ENCODE measurements around the gene MARVELD1. TPM values are rescaled to one million over a fixed set of nuclear protein-coding genes. Genes with fewer than 3 reads are reported as not detected.
A peak's percentile ranks its signal among the peaks of the same experiment; 100 is the strongest.
"Not testable (repeated sequence)": the region's sequence is repeated elsewhere in the genome, so short reads cannot be mapped to it uniquely, and the experiment has no call there.

Gene MARVELD1
- total RNA-seq, 2 experiments from 2014 or later, result 2.6 to 3.3 TPM

GRCh38 chr10:97684866-97685394 lies 28.6 kb upstream of the MARVELD1 start:
- DNase-seq, result no peak
- Mint-ChIP-seq H3K36me3 (no peaks in the 10 kb centered on the region), H3K27ac (no peak overlapping the region), H3K27me3 (peaks cover 4% of the 10 kb centered on the region), H3K4me1 (peaks cover 14% of the 10 kb centered on the region), H3K4me3 (no peak overlapping the region), H3K9me3 (no peaks in the 10 kb centered on the region)
- POLR2A ChIA-PET, result interaction anchor here (1.8 kb wide), 1 partner anchor 52 kb away, joined by 4 read pairs; the partner anchor contains the start of gene ZFYVE27
- ATAC-seq (ENCODE audit: low read depth), result no peak

GRCh38 chr10:97685395-97685958 lies 28.1 kb upstream of the MARVELD1 start:
- Mint-ChIP-seq H3K27me3 (peaks cover 4% of the 10 kb centered on the region), H3K4me3 (no peak overlapping the region), H3K27ac (no peak overlapping the region), H3K36me3 (no peaks in the 10 kb centered on the region), H3K4me1 (peaks cover 14% of the 10 kb centered on the region), H3K9me3 (no peaks in the 10 kb centered on the region)
- POLR2A ChIA-PET, result interaction anchor here (1.8 to 2.2 kb wide), 2 partner anchors 49 to 51 kb away, joined by 4 to 9 read pairs; partner anchors contain the start of gene ZFYVE27
- no peak for ATAC-seq (ENCODE audit: low read depth)
- DNase-seq, result no peak

GRCh38 chr10:97686301-97686961 lies 27.1 kb upstream of the MARVELD1 start:
- Mint-ChIP-seq H3K9me3 (no peaks in the 10 kb centered on the region), H3K4me1 (peaks cover 14% of the 10 kb centered on the region), H3K36me3 (no peaks in the 10 kb centered on the region), H3K4me3 (peak overlapping the region; percentile 87), H3K27ac (peak overlapping the region; percentile 63), H3K27me3 (peaks cover 7% of the 10 kb centered on the region)
- POLR2A ChIA-PET, result interaction anchor here (0.6 to 2.9 kb wide), 12 partner anchors 8 to 853 kb away, joined by 3 to 12 read pairs (median 4); partner anchors contain the start of genes R3HCC1L and ZFYVE27
- no peak for ATAC-seq (ENCODE audit: low read depth)
- DNase-seq, result no peak

- H3K27me3 Mint-ChIP-seq, result peaks cover 8% of the 10 kb centered on the region
- peak; percentile 97 for DNase-seq
- ATAC-seq (ENCODE audit: low read depth), result peak; percentile 96
- peaks cover 14% of the 10 kb centered on the region for H3K4me1 Mint-ChIP-seq
- H3K9me3 Mint-ChIP-seq, result no peaks in the 10 kb centered on the region
- peak within 1 kb of the TSS; percentile 87 for H3K4me3 Mint-ChIP-seq
- POLR2A ChIA-PET, result interaction anchor here (0.6 to 2.9 kb wide), 13 partner anchors 9 to 854 kb away, joined by 3 to 12 read pairs (median 4); partner anchors contain the start of genes R3HCC1L and ZFYVE27
- peak within 1 kb of the TSS; percentile 63 for H3K27ac Mint-ChIP-seq
- no peaks in the 10 kb centered on the region for H3K36me3 Mint-ChIP-seq
Observed at GRCh38 chr10:97686962-97687784, 26.4 kb upstream of the MARVELD1 start, which contains the start of gene AVPI1. AVPI1 (minus strand) TSS chr10:97687241; CDS start chr10:97679905, 7,336 bp downstream.

- POLR2A ChIA-PET, result interaction anchor here (0.6 to 2.9 kb wide), 8 partner anchors 11 to 855 kb away, joined by 3 to 12 read pairs (median 5); partner anchors contain the start of genes R3HCC1L and ZFYVE27
- H3K36me3 Mint-ChIP-seq, result no peaks in the 10 kb centered on the region
- peaks cover 14% of the 10 kb centered on the region for H3K4me1 Mint-ChIP-seq
- DNase-seq, result no peak
- H3K27ac Mint-ChIP-seq, result peak overlapping the region; percentile 17
- ATAC-seq (ENCODE audit: low read depth), result no peak
- peak overlapping the region; percentile 72 for H3K4me3 Mint-ChIP-seq
- no peaks in the 10 kb centered on the region for H3K9me3 Mint-ChIP-seq
- H3K27me3 Mint-ChIP-seq, result peaks cover 11% of the 10 kb centered on the region
Observed at GRCh38 chr10:97687785-97688781, 25.4 kb upstream of the MARVELD1 start.

- Mint-ChIP-seq H3K4me3 (no peak overlapping the region), H3K27ac (no peak overlapping the region), H3K9me3 (no peaks in the 10 kb centered on the region), H3K36me3 (no peaks in the 10 kb centered on the region), H3K27me3 (peaks cover 11% of the 10 kb centered on the region), H3K4me1 (peaks cover 14% of the 10 kb centered on the region)
- DNase-seq (no peak), ATAC-seq (ENCODE audit: low read depth) (no peak)
- POLR2A ChIA-PET, result no interaction called here
Observed at GRCh38 chr10:97689559-97690020, 23.9 kb upstream of the MARVELD1 start.

GRCh38 chr10:97690133-97690532 lies 23.4 kb upstream of the MARVELD1 start:
- Mint-ChIP-seq H3K27me3 (peaks cover 11% of the 10 kb centered on the region), H3K27ac (no peak overlapping the region), H3K4me3 (no peak overlapping the region), H3K4me1 (peaks cover 9% of the 10 kb centered on the region), H3K9me3 (no peaks in the 10 kb centered on the region), H3K36me3 (no peaks in the 10 kb centered on the region)
- POLR2A ChIA-PET, result no interaction called here
- DNase-seq, result no peak
- ATAC-seq (ENCODE audit: low read depth), result no peak

GRCh38 chr10:97698072-97698655 lies 15.4 kb upstream of the MARVELD1 start:
- H3K36me3 Mint-ChIP-seq; H3K4me3 Mint-ChIP-seq; H3K4me1 Mint-ChIP-seq; ATAC-seq (ENCODE audit: low read depth); H3K27ac Mint-ChIP-seq; DNase-seq; H3K9me3 Mint-ChIP-seq: not testable (repeated sequence)
- peaks cover 11% of the 10 kb centered on the region for H3K27me3 Mint-ChIP-seq
- POLR2A ChIA-PET, result interaction anchor here (1.2 kb wide), 1 partner anchor 11 kb away, joined by 4 read pairs; the partner anchor contains the start of gene AVPI1

- DNase-seq (no peak), ATAC-seq (ENCODE audit: low read depth) (peak; percentile 94)
- POLR2A ChIA-PET, result interaction anchor here (1.3 to 2.0 kb wide), 2 partner anchors 15 to 24 kb away, joined by 5 read pairs; partner anchors contain the start of gene AVPI1
- no peaks in the 10 kb centered on the region for H3K36me3 Mint-ChIP-seq
- no peak overlapping the region for H3K27ac Mint-ChIP-seq
- no peak overlapping the region for H3K4me3 Mint-ChIP-seq
- no peaks in the 10 kb centered on the region for H3K9me3 Mint-ChIP-seq
- H3K27me3 Mint-ChIP-seq, result peaks cover 11% of the 10 kb centered on the region
- H3K4me1 Mint-ChIP-seq, result peaks cover 2% of the 10 kb centered on the region
Observed at GRCh38 chr10:97701438-97702069, 12.0 kb upstream of the MARVELD1 start.

- no peaks in the 10 kb centered on the region for H3K9me3 Mint-ChIP-seq
- POLR2A ChIA-PET, result no interaction called here
- ATAC-seq (ENCODE audit: low read depth), result no peak
- DNase-seq, result no peak
- H3K27me3 Mint-ChIP-seq, result peaks cover 16% of the 10 kb centered on the region
- peaks cover 2% of the 10 kb centered on the region for H3K4me1 Mint-ChIP-seq
- H3K36me3 Mint-ChIP-seq, result no peaks in the 10 kb centered on the region
- no peak overlapping the region for H3K4me3 Mint-ChIP-seq
- H3K27ac Mint-ChIP-seq, result no peak overlapping the region
Observed at GRCh38 chr10:97703398-97704067, 10.0 kb upstream of the MARVELD1 start.

GRCh38 chr10:97704341-97704740 lies 9.2 kb upstream of the MARVELD1 start:
- POLR2A ChIA-PET, result interaction anchor here (0.6 kb wide), 2 partner anchors 23 to 195 kb away, joined by 3 read pairs; no protein-coding TSS in a partner anchor
- DNase-seq, result no peak
- Mint-ChIP-seq H3K27me3 (peaks cover 12% of the 10 kb centered on the region), H3K36me3 (no peaks in the 10 kb centered on the region), H3K27ac (no peak overlapping the region), H3K9me3 (no peaks in the 10 kb centered on the region), H3K4me1 (peaks cover 2% of the 10 kb centered on the region), H3K4me3 (no peak overlapping the region)
- no peak for ATAC-seq (ENCODE audit: low read depth)

Measured in activated naive CD8-positive, alpha-beta T cell treated with anti-CD3 and anti-CD28 coated beads, Interleukin-2, amount 10 ng/mL, durations not matched to agents 7 days and 5 days (primary cell).